ENCODE measurements around the gene CD151. TPM values are rescaled to one million over a fixed set of nuclear protein-coding genes. Genes with fewer than 3 reads are reported as not detected.

The CD151 gene
- total RNA-seq, 4 donors from 2014 or later: 277 to 794 (median 465) TPM

DNA sequence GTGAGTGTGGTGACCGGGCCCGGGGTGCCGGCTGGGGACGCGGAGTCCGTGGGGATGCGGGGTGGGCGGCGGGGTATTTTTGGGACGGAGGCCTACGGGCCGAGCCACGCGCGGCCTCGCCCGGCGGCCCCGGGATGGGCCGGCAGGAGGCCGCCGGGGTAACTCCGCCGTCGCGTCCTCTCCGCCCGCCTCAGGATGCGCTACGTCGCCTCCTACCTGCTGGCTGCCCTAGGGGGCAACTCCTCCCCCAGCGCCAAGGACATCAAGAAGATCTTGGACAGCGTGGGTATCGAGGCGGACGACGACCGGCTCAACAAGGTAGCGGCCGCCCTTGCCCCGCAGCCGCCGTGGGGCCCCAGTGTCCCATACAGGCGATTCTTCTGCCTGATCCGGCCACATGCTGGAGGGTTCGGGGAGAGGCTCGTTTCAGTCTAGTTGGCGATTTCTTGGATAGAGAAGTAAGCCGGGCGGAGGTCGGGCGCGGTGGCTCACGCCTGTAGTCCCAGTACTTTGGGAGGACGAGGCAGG is 22.6 kb upstream of the CD151 start:
- Histone ChIP-seq H3K27me3 (no peaks in the 10 kb centered on the region), H3K27ac (peak overlapping the region; percentile 72 to 98 (median 96)), H3K4me3 (peak overlapping the region; percentile 58 to 99), H3K36me3 (peaks cover 0 to 37% of the 10 kb centered on the region in 2 donors), H3K9me3 (no peaks in the 10 kb centered on the region), H3K4me1 (peaks cover 0 to 56% (median 27%) of the 10 kb centered on the region in 3 donors)
- WGBS, 2 donors (ENCODE audit: low coverage in 1 of 2): 0% methylated on average over 2 of the region's 55 CpGs; no CpG with 5 or more reads in 1 of the 2 donors
- TF ChIP-seq POLR2A (IDR thresholded peaks at IDR 0.05): no peak
- TF ChIP-seq POLR2AphosphoS5 (IDR thresholded peaks at IDR 0.05): no peak
- TF ChIP-seq, protein P1, sequence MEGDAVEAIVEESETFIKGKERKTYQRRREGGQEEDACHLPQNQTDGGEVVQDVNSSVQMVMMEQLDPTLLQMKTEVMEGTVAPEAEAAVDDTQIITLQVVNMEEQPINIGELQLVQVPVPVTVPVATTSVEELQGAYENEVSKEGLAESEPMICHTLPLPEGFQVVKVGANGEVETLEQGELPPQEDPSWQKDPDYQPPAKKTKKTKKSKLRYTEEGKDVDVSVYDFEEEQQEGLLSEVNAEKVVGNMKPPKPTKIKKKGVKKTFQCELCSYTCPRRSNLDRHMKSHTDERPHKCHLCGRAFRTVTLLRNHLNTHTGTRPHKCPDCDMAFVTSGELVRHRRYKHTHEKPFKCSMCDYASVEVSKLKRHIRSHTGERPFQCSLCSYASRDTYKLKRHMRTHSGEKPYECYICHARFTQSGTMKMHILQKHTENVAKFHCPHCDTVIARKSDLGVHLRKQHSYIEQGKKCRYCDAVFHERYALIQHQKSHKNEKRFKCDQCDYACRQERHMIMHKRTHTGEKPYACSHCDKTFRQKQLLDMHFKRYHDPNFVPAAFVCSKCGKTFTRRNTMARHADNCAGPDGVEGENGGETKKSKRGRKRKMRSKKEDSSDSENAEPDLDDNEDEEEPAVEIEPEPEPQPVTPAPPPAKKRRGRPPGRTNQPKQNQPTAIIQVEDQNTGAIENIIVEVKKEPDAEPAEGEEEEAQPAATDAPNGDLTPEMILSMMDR (IDR thresholded peaks at IDR 0.05): peak in 3 of 4 experiments; percentile 25 to 41 (median 31)
- ATAC-seq: no peak

DNA sequence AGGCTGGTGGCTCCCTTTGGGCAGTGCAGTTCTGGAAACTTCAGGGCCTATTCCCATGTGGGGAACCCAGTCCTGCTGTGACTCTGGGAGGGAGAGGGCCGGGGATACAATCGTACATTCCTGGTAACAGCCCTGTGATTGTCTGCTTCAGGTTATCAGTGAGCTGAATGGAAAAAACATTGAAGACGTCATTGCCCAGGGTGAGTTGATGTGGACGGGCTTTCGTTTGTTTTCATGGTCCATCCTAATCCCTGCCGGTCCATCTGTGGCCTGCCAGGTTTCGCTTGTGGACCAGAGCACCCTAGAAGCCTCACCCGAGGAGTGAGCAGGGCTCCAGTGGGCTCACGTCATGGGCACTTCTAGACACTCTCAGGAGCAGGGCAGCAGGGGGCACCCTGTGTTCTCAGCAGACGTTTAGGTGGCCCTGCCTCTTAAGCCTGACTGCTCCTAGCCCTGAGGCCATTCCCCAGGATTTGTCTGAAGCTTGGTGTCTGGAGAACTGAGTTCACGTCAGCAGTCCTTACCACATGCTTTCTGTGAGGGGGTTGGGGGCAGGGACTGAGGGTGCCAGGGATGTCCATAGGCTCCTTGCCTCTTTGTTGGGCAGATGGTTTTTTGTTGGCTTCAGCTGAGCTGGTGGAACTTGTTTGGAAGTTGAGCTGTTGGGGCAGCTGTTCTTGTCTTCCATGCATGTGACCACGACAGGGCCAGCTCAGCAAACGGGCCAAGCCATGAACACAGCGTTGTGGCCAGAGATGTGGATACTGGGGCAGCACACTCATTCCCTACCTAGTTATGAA is 21.1 kb upstream of the CD151 start:
- peaks cover 0 to 43% (median 23%) of the 10 kb centered on the region in 3 donors for H3K4me1 ChIP-seq
- no peaks in the 10 kb centered on the region for H3K27me3 ChIP-seq
- peak overlapping the region in 3 of 4 donors; percentile 8 to 98 (median 95) for H3K27ac ChIP-seq
- 80% methylated on average over 1 of the region's 14 CpGs; no CpG with 5 or more reads in 1 of the 2 donors for WGBS, 2 donors (ENCODE audit: low coverage in 1 of 2)
- H3K36me3 ChIP-seq: peaks cover 0 to 37% of the 10 kb centered on the region in 2 donors
- H3K9me3 ChIP-seq: no peaks in the 10 kb centered on the region
- ATAC-seq: no peak
- TF ChIP-seq POLR2AphosphoS5 (IDR thresholded peaks at IDR 0.05) (no peak), EP300 (IDR thresholded peaks at IDR 0.05) (no peak), POLR2A (IDR thresholded peaks at IDR 0.05) (no peak)
- TF ChIP-seq, protein P1 (IDR thresholded peaks at IDR 0.05): no peak
- H3K4me3 ChIP-seq: peak overlapping the region in 1 of 2 donors; percentile 99

DNA sequence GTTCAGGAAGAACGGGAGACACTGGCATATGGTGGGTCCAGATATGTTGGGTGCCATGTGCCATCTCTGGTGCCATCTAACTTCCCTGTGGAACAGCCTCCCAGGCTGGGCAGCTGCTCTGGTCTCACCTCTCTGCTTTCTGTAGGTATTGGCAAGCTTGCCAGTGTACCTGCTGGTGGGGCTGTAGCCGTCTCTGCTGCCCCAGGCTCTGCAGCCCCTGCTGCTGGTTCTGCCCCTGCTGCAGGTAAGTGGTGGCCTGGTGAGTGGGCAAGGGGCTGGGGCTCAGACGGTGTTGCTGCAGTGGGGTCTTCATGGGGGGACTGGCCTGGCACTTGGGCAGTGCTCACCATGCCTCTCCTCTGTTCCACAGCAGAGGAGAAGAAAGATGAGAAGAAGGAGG is 20.4 kb upstream of the CD151 start:
- H3K4me3 ChIP-seq: no peak overlapping the region
- ATAC-seq: no peak
- 83% methylated on average over 1 of the region's 3 CpGs; no CpG with 5 or more reads in 1 of the 2 donors for WGBS, 2 donors (ENCODE audit: low coverage in 1 of 2)
- no peak overlapping the region for H3K27ac ChIP-seq
- peaks cover 0 to 42% (median 23%) of the 10 kb centered on the region in 3 donors for H3K4me1 ChIP-seq
- TF ChIP-seq EP300 (IDR thresholded peaks at IDR 0.05) (no peak), POLR2AphosphoS5 (IDR thresholded peaks at IDR 0.05) (no peak), POLR2A (IDR thresholded peaks at IDR 0.05) (no peak)
- TF ChIP-seq, protein P1 (IDR thresholded peaks at IDR 0.05): no peak
- peaks cover 0 to 37% of the 10 kb centered on the region in 2 donors for H3K36me3 ChIP-seq
- H3K9me3 ChIP-seq: no peaks in the 10 kb centered on the region
- no peaks in the 10 kb centered on the region for H3K27me3 ChIP-seq

DNA sequence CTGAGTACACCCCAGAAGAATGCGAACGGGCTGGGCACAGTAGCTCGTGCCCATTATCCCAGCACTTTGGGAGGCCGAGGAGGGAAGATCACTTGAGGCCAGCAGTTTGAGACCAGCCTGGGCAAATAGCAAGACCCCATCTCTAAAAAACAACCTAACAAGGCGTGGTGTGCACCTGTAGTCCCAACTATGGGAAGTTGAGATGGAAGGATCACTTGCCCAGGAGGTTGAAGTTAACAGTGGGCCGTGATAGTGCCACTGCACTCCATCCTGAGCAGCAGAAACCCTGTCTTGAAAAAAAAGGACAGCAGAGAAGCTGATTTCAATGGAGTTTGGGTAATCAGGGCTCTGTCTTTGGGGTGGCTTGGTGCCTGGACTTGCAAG is 19.7 kb upstream of the CD151 start:
- Histone ChIP-seq H3K36me3 (peaks cover 0 to 37% of the 10 kb centered on the region in 2 donors), H3K27me3 (no peaks in the 10 kb centered on the region), H3K9me3 (no peaks in the 10 kb centered on the region), H3K27ac (no peak overlapping the region), H3K4me3 (no peak overlapping the region), H3K4me1 (peaks cover 0 to 35% (median 22%) of the 10 kb centered on the region in 3 donors)
- no peak for ATAC-seq
- TF ChIP-seq, protein P1 (IDR thresholded peaks at IDR 0.05): no peak
- TF ChIP-seq POLR2A (IDR thresholded peaks at IDR 0.05) (no peak), EP300 (IDR thresholded peaks at IDR 0.05) (no peak), POLR2AphosphoS5 (IDR thresholded peaks at IDR 0.05) (no peak)
- WGBS, 2 donors (ENCODE audit: low coverage in 1 of 2): 83% methylated on average over 1 of the region's 6 CpGs

Data from gastroesophageal sphincter (tissue), 4 donors.